HG02623 (cell line): Measurements from ENCODE around the gene FNDC11.
"Not testable (repeated sequence)": the region's sequence is repeated elsewhere in the genome, so short reads cannot be mapped to it uniquely, and the experiment has no call there.

Experiments used
- ATAC-seq: cut with Tn5 transposase; IDR thresholded peaks from one replicate; pipeline ENCODE4 v1.9.1; 2021; ENCODE audit warnings: moderate library complexity; ENCODE audit not compliant: unreplicated experiment

FNDC11 gene, protein sequence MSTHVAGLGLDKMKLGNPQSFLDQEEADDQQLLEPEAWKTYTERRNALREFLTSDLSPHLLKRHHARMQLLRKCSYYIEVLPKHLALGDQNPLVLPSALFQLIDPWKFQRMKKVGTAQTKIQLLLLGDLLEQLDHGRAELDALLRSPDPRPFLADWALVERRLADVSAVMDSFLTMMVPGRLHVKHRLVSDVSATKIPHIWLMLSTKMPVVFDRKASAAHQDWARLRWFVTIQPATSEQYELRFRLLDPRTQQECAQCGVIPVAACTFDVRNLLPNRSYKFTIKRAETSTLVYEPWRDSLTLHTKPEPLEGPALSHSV

DNA sequence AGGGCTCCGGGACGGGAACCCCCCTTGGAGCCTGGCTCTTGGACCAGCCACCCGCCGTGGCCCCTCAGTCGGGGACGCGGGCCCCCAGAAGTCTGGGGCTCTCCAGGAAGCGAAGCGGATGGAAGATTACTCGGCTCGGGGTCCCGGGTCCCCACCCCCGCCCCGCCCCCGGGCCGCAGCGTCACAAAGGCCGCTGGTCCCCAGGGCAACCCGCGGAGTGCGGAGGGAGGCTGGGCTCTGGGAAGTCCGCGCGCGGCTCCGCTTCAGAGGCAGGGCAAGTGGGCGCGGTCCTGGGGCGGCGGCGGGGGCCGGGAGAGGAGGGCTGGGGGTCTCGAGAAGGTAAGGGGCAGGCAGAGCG lies at the start of gene FNDC11:
FNDC11 (plus strand) TSS at position 227 of the 358 bp plus-strand sequence. CDS start 1,505 bp downstream, outside the sequence.
- ATAC-seq = no peak

DNA sequence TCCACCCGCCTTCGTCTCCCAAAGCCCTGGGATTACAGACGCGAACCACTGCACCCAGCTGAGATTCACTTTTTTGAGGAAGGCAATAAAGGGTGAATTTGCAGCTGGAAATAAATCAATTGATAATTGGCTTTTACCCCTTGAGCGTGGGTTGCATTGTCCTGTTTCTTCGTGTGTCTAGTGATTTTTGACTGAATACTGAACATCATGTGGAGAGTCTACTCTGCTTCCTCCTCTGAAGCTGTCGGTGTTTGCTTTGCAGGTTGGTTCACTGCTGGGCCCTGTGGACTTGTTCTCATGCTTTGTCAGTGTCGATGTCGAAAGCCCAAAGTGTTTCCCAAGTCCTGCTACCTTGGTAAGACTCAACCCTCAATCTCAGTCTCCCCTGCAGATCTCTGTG lies 49.3 kb upstream of the FNDC11 start:
- ATAC-seq = no peak

DNA sequence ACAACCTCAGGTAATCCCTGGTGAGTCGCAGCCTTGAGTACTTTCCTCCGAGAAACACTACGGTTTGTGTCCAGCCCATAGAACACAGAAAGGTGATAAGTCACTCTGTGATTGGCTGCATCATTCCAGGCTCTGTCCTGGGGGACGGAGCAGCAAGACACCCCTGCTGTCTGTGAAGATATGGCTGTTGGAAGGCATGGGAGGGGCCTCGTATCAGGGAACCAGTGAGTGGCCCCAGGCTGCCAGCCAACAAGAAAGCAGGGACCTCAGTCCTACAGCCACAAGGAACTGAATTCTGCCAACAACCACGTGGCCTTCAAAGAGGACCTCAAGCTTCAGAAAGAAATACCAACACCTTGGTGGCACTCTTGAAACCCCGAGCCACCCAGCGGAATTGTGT lies 48.7 kb upstream of the FNDC11 start:
- no peak for ATAC-seq

DNA sequence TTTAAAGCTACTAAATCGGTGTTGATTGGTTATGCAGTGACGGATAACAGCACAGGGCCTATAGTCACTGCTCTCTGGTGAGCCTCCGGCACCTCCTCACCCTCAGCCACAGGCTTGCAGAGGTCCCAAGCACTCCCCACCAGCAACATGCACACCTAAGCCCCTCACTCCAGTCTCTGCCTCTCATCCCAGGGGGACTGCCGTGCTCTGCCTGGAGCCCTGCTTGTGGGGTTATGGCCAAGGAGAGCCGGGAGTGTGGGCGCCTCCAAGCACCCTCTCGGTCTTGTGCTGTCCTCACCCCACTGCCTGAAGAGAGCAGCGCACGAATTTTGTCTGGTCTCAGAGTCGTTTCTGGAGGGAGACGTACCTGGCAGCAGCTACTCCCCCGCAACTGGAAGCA lies 48.2 kb upstream of the FNDC11 start:
- no peak for ATAC-seq

DNA sequence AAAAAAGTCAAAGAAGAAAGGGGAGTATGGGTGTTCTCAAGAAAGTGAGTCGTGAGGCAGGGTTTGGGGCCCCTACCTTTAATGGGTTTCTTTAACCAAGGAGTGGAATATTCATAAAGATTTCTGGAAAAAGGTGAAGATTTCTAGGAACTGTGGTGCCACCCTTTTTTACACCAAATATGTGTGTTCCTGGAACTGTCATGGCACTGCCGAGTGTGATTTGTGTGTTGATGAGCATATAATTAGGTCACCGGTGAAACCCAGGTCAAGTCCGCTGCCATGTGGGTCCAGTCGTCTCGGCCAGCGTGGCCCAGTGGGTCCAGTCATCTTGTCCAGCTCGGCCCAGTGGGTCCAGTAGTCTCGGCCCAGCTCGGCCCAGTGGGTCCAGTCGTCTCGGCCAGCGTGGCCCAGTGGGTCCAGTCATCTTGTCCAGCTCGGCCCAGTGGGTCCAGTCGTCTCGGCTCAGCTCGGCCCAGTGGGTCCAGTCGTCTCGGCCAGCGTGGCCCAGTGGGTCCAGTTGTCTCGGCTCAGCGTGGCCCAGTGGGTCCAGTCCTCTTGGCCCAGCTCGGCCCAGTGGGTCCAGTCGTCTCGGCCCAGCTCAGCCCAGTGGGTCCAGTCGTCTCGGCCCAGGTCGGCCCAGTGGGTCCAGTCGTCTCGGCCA lies 46.7 kb upstream of the FNDC11 start:
- no peak for ATAC-seq

DNA sequence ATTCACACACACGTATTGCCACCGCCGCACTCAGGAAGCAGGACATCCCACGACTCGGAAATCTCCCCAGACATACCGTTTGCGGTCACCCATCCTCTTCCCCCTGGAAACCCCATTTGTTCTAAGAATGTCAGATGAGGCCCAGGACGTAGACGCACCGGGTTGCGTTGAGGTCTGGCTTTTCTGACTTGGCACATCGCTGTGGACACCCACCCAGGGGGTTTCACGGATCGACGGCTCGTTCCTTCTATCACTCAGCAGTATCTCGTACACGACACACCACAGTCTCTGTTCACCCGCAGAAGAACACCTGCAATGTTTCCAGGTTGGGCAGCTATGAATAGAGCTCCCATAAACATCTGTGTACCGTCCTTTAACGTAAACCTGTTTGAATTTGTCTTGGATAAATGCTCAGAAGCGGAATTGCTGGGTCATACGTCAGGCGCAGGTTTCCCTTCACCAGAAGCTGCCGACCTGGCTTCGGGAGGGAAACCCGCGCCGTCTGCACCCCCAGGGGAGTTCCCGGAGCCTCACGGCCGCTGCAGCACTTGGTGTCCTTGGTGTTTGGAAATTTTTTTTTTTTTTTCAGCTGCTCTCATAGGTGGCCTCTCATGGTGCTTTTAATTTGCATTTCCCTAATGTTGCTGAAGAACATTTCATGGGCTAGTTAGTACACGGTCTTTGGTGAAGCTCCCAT lies 45.7 kb upstream of the FNDC11 start:
- ATAC-seq = no peak

DNA sequence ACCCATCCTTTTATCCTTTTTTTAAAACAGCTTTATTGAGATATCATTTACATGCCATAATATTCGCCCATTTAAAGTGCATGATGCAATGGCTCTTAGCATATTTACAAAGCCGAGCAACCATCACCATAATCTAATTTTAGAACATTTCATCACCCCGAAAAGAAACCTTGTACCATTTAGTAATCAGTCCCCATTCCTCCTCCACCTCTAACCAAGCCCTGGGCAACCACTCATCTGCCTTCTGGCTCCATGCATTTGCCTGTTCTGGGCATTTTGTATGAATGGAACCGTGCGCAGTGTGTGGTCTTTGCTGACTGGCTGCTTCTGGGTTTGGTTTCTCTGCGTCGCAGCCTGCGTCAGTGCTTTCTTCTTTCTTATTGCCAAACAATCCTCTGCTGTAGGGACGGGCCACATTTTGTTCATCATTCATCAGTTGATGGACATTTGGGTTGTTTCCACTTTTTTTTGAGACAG lies 44.8 kb upstream of the FNDC11 start:
- no peak for ATAC-seq

DNA sequence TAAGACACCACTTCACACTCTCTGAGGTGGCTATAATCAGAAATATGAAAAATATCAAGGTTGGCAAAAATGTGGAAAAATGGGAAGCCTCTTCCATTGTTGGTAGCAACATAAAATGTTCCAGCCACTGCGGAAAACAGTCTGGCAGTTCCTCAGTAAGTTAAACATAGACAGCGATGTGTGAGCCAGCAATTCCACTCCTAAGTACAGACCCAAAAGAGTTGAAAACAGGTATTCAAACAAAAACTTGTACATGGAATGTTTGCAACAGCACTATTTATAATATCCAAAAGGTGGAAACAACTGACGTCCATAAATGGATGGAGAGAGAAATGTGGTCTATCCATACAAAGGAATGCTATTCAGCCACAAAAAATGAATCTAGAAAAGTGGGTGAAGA lies 40.8 kb upstream of the FNDC11 start:
- ATAC-seq = no peak

DNA sequence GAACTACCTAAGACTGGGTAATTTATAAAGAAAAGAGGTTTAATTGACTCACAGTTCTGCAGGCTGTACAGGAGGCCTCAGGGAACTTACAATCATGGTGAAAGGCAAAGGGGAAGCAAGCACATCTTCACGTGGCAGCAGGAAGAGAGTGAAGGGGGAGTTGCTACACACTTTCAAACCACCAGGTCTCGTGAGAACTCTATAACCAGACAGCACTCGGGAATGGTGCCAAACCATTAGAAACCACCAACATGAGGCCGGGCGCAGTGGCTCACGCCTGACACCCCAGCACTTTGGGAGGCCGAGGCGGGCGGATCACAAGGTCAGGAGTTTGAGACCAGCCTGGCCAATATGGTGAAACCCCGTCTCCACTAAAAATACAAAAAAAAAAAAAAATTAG lies 39.4 kb upstream of the FNDC11 start:
- ATAC-seq = not testable (repeated sequence)

DNA sequence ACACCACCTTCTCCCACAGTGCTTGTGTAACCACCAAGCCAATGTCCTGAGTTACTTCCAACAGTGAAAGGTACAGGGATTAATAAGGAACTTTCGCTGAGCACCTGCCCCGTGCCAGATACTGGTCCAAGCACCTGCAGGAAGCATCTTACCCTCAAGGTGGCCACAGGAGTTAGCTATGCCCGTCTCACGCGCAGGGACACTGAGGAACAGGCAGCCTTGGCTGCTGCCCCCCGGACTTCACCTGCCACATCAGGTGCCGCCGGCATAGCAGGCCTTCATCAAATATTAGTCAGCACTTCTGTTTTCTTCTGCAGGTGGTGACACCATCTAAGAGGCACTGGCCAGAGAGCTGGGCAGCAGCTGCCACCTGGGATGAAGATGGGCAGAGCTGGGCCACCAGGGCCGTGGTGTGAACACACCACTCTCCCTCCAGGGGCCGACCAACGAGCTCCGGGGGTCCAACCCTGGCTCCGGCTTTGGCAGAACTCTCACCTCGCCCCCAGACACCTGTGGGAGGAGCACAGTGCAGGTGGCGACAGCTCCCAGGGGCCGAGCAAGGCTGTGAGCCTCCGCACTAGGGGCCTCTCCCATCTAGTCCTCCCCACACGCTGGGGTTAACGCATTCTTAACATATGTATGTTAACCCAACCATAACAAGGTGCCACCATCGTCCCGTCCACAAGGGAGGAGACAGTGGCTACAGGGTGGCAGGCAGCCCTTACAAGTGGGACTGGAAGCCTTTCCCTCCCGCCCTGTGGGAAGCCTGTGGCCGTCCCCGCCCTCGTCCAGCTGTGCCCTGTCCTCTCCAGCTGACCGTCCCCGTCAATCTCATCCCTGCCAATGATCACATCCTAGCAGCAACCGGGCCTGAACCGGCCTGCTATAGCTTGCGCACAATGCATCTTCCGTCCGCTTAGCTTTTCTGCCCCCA lies 36.3 kb upstream of the FNDC11 start:
- no peak for ATAC-seq

DNA sequence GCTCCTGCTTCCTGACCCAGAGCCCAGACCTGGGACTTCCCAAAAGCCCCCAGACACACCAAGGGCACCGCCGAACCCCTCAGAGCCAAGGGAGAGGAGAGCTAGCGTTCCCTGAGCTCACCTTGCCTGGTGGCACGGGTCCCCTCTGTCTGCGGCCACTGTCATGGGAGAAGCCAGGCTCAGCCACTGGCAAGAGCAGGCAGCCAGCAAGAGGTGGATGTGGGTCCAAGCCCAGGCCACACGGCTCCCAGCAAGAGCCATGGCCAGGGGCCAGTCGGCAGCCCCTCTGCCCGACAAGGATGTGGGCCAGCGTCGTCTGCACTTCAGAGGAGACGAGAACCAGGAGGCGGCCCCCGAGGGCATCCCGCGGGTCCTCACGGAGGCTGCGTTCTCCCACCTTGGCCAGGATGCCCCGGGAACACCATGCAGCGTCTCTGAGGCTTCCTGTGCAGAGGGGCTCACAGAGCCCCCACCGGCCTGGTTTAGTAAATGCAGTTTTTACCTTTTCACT lies 35.6 kb upstream of the FNDC11 start:
- no peak for ATAC-seq

DNA sequence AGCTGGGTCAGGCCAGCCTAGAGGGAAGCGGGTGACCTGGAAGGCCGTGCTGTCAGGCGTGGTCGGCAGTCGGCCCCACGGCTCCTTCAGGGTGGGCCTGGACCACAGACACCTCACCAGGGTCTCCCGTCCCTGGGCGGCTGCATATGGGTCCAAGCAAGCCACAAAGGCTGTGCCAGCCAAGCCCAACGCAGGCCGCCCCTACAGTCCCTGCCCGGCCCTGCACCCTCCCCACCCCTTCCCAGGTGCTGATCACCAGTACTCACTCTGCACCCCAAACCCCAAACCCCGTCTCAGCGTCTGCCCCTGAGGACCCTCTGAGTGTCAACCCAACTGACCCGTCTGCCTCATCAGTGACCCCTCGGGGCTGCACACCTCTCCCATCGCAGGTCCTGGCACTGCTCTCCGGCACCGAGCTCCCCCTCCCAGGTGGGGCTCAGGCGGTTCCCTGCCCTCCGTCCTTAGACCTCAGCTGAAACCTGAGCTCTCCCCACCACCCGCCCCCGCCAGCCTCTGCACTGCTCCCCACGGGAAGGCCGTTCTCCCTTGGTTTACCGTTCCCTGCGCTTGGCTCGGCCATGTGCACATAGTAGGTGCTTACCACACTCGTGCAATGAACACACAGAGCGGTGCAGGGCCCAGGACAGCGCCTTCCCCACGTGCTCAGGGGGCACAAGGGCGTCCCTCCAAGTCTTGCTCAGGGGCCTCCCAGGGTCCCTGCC lies 34.9 kb upstream of the FNDC11 start:
- ATAC-seq = no peak

DNA sequence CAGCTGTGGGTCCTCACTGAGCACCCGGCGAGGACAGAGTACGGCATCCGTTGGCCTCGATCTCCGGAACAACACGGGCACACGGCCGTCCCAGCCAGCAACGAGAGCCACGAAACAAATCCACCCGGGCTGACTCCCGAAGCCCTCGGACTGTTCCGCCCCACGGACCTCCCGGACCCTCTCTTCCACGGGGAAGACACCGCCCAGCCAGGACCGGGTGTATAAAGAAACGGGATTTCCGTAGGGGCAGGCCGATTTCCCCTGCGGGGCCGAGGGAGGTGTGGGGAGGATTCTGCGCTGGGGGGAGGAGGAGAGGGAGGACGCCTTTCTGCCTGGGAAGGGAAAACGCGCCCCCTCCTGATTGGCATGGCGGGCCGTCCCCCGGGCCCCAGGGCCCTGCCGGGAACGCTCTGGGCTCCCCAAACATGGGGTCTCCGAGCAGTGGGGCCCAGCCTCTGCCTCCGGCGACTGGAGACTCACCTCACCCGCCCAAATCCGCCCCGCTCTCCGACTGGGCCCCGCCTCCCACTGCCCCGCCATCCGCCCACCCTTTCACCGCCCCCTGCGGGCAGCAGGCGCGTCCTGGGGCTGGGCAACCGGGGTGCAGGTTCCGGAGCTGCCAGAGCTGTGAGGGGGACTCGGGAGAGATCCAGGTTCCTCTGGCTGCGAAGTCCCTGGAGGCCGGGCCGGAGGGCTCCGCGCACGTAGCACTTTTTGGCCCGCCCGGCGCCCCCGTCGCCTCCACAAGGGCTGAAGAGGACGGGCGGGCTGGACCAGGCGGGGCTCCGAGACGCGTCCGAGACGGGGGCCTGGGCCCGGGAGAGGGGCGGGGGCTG lies 34.1 kb upstream of the FNDC11 start:
- peak; percentile 20 for ATAC-seq

DNA sequence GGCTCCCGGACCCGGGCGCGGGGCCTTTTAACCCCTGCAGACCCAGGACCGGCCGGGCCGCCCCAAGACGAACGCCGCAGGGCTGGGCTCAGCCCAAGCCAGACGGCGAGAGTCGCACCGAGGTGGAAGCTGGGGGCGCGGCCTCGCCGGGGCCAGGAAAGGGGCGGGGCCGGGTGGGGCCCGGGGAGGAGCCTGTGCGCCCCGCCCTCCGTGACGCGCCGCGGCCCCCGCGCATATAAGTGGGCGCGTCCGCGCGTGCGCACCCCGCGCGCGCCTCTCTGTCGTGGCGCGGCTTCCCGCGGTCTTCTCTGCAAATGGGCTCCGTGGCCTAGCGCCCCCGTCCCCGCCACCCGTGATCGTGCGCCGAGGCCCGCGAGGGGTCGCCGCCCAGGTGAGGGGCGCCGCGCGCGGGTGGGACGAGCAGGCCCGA lies 33.4 kb upstream of the FNDC11 start, which contains the start of gene PPDPF:
PPDPF (plus strand) TSS at position 262 of the 430 bp plus-strand sequence. CDS start 544 bp downstream, outside the sequence.
- peak; percentile 70 for ATAC-seq

DNA sequence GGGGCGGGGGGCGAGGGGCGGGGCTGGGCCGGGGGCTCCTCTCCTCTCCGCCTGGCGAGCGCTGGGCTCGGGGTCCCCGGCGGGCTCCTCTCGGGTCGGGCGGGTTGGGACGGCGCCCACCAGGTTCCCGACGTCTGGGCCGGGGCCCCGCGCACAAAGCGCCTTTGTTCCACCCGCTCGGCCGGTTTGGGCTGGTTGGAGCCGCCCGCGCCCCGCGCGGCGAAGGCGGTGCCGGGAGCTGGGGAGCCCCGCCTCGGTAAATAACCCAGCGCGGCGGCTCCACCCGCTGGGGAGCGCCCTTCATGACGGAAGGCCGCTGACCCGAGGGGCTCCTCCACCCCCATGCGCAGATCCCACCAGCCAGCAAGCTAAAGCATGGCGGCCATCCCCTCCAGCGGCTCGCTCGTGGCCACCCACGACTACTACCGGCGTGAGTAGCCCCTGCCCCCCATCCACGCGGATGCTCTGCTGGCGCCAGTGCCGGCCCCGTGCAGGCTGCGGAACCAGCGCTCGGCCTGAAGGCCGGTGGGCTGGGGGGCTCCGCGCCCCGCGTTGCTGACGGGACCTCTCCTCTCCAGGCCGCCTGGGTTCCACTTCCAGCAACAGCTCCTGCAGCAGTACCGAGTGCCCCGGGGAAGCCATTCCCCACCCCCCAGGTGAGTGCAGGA lies 32.9 kb upstream of the FNDC11 start:
- ATAC-seq = peak; percentile 16

DNA sequence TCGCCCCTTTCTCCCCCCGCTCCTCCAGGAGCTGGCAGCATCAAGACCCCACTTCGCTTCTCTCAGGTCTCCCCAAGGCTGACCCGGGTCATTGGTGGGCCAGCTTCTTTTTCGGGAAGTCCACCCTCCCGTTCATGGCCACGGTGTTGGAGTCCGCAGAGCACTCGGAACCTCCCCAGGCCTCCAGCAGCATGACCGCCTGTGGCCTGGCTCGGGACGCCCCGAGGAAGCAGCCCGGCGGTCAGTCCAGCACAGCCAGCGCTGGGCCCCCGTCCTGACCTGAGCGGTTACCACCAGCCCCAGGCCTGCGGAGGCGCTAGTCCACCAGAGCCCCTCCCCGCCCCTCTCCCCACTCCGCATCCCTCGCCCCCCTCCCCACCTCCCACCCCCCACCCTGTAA lies 32.4 kb upstream of the FNDC11 start:
- ATAC-seq = no peak

DNA sequence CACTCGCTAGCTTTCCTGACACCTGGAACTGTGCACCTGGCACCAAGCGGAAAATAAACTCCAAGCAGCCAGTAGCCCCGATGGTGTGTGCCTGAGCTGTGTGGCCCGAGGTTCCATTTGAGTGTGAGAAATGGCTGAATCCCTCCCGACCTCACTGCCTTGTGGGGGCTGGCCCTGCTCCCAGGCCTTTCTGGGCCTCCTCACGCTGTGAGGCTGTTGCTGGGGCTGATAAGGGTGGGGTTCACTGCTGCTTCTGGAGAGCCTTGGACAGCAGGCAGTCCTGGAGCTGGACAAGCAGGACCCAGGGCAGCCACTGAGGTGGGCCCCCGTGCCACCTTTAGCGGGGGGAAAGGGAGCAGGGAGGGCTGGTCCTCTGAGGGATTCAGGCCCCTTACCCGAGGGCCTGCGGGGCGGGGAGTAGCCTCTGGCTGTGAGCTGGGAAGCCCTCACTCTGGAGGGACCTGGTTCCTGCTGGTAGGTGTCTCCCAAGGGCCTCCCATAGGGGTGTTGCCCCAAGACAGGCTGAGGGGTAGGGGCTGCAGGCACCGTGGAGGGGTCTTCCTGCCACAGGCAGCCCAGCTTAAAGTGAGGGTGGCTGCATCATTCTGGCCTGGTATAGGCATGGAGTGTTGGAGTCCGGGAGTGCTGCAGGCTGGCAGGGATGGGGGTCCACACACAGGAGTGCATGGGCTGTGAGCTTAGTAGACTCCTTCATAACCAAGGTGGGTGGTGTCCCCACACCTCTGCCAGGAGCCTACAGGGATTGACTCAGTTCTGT lies 31.7 kb upstream of the FNDC11 start:
- ATAC-seq = no peak
